Measurements from ENCODE around the gene DEFB125.
"Not testable (repeated sequence)": the region's sequence is repeated elsewhere in the genome, so short reads cannot be mapped to it uniquely, and the experiment has no call there.

Gene DEFB125, protein sequence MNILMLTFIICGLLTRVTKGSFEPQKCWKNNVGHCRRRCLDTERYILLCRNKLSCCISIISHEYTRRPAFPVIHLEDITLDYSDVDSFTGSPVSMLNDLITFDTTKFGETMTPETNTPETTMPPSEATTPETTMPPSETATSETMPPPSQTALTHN

GRCh38 chr20:87401-87800 lies at the start of gene DEFB125:
Gene DEFB125, plus strand, starts transcription at chr20:87672. Its CDS starts 38 bp downstream, at chr20:87710.
- H3K27ac Mint-ChIP-seq = no peak within 1 kb of the TSS
- H3K9me3 Mint-ChIP-seq = no peaks in the 10 kb centered on the region
- no peak for DNase-seq
- CTCF ChIA-PET = no interaction called here
- peaks cover 9% of the 10 kb centered on the region for H3K27me3 Mint-ChIP-seq
- H3K4me3 Mint-ChIP-seq = no peak within 1 kb of the TSS
- no peaks in the 10 kb centered on the region for H3K36me3 Mint-ChIP-seq
- H3K4me1 Mint-ChIP-seq = no peaks in the 10 kb centered on the region

DNA sequence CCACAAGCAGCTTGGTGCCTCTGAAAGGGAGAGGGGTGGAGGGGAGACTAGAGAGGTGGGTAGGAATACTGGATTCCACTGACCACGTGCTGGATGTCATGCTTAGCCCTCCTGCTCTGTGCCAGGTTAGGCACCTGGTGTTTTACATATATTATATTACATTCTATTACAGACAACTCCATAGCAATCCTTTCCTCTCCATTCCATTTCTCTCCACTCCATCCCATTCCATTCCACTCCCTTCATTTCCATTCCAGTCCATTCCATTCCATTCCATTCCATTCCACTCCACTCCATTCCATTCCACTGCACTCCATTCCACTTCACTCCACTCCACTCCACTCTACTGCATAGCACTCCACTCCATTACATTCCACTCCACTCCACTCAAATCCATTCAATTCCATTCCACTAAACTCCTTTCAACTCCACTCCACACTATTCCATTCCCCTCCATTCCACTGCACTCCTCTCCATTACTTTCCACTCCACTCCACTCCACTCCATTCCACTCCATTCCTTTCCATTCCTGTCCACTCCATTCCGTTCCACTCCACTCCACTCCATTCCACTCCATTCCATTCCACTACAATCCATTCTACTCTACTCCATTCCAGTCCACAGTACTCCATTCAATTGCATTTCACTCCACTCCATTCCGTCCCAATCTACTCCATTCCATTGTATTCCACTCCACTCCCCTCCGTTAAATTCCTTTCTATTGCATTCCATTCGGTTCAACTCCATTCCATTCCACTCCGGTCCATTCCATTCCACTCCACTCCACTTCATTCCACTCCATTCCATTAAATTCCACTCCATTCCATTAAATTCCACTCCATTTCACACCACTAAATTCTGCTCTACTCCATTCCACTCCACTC lies 27.2 kb upstream of the DEFB125 start:
- no peak for DNase-seq
- Mint-ChIP-seq H3K36me3 (no peaks in the 10 kb centered on the region), H3K9me3 (no peaks in the 10 kb centered on the region), H3K27me3 (no peaks in the 10 kb centered on the region), H3K4me1 (no peaks in the 10 kb centered on the region), H3K27ac (no peak overlapping the region), H3K4me3 (no peak overlapping the region)
- CTCF ChIA-PET = no interaction called here

DNA sequence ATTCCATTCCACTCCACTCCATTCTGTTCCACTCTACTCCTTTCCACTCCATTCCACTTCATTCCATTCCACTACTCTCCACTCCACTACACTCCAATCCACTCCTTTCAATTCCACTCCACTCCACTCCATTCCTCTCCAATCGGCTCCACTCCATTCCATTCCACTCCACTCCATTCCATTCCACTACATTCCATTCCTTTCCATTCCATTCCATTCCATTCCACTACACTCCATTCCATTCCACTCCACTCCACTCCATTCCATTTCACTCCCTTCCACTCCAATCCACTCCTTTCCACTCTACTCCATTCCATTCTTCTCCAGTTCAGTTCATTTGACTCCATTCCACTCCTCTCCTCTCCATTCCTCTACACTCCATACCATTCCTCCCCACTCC lies 26.2 kb upstream of the DEFB125 start:
- no peak for DNase-seq
- CTCF ChIA-PET = no interaction called here
- Mint-ChIP-seq H3K36me3 (no peaks in the 10 kb centered on the region), H3K27ac (no peak overlapping the region), H3K4me1 (no peaks in the 10 kb centered on the region), H3K27me3 (no peaks in the 10 kb centered on the region), H3K4me3 (no peak overlapping the region), H3K9me3 (no peaks in the 10 kb centered on the region)

DNA sequence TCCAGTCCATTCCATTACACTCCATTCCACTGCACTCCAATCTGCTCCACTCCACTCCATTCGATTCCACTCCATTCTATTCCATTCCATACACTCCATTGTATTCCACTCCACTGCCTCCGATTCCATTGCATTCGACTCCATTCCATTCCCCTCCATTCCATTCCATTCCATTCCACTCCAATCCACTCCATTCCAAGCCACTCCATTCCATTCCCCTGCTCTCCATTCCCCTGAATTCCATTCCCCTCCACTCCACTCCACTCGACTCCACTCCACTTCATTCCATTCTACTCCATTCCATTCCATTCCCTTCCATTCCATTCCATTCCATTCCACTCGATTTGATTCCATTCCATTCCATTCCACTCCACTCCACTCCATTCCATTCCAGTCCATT lies 25.7 kb upstream of the DEFB125 start:
- DNase-seq = no peak
- CTCF ChIA-PET = no interaction called here
- H3K36me3 Mint-ChIP-seq = no peaks in the 10 kb centered on the region
- no peak overlapping the region for H3K27ac Mint-ChIP-seq
- no peaks in the 10 kb centered on the region for H3K4me1 Mint-ChIP-seq
- no peak overlapping the region for H3K4me3 Mint-ChIP-seq
- no peaks in the 10 kb centered on the region for H3K9me3 Mint-ChIP-seq
- no peaks in the 10 kb centered on the region for H3K27me3 Mint-ChIP-seq

DNA sequence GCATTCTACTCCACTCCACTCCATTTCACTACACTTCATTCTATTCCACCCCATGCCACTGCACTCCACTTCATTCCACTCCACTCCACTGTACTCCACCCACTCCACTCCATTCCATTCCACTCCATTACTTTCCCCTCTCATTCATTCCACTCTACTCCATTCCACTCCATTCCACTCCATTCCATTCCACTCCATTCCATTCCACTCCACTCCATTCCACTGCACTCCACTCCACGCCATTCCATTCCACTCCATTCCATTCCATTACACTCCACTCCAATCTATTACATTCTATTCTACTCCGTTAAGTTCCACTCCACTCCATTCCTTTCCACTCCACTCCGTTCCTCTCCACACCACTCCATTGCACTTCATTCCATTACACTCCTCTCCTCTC lies 25.0 kb upstream of the DEFB125 start:
- Mint-ChIP-seq H3K4me3 (no peak overlapping the region), H3K27me3 (no peaks in the 10 kb centered on the region), H3K9me3 (no peaks in the 10 kb centered on the region), H3K27ac (no peak overlapping the region), H3K4me1 (no peaks in the 10 kb centered on the region), H3K36me3 (no peaks in the 10 kb centered on the region)
- no peak for DNase-seq
- CTCF ChIA-PET = no interaction called here

DNA sequence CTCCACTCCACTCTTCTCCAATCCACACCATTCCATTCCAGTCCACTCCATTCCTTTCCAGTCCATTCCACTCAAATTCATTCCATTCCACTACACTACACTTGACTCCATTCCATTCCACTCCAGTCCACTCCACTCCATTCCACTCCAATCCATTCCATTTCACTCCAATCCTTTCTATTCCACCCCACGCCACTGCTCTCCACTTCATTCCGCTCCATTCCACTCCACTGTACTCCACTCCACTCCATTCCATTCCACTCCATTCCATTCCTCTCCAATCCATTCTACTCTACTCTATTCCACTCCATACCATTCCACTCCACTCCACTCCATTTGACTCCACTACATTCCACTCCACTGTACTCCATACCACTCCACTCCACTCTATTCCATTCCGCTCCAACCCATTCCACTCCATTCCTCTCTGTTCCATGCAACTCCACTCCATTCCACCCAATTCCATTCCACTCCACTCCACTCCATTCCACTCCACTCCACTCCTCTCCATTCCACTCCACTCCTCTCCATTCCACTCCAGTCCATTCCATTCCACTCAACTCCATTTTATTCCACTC lies 23.4 kb upstream of the DEFB125 start:
- DNase-seq = no peak
- Mint-ChIP-seq H3K36me3 (no peaks in the 10 kb centered on the region), H3K27me3 (peaks cover 4% of the 10 kb centered on the region), H3K4me1 (no peaks in the 10 kb centered on the region), H3K27ac (no peak overlapping the region), H3K4me3 (no peak overlapping the region), H3K9me3 (no peaks in the 10 kb centered on the region)
- CTCF ChIA-PET = no interaction called here

DNA sequence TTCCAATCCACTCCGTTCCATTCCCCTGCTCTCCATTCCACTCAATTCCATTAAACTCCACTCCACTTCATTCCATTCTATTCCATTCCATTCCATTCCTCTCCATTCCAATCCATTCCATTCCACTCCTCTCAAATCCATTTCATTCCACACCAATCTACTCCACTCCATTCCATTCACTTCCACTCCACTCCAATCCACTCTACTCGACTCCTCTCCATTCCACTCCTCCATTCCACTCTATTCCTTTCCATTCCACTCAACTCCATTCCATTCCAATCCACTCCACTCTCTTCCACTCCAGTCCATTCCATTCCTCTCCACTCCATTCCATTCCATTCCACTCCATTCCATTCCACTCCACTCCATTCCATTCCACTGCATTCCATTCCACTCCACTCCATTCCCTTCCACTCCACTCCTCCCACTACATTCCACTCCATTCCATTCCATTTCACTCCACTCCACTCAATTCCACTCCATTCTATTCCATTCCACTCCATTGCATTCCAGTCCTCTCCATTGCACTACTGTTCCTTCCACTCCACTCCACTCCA lies 22.6 kb upstream of the DEFB125 start:
- peaks cover 6% of the 10 kb centered on the region for H3K27me3 Mint-ChIP-seq
- CTCF ChIA-PET = no interaction called here
- no peak for DNase-seq
- H3K9me3 Mint-ChIP-seq = no peaks in the 10 kb centered on the region
- H3K4me1 Mint-ChIP-seq = no peaks in the 10 kb centered on the region
- H3K4me3 Mint-ChIP-seq = no peak overlapping the region
- H3K36me3 Mint-ChIP-seq = no peaks in the 10 kb centered on the region
- H3K27ac Mint-ChIP-seq = no peak overlapping the region

- no peak for DNase-seq
- no peak overlapping the region for H3K4me3 Mint-ChIP-seq
- no peak overlapping the region for H3K27ac Mint-ChIP-seq
- H3K27me3 Mint-ChIP-seq = peaks cover 17% of the 10 kb centered on the region
- CTCF ChIA-PET = no interaction called here
- H3K4me1 Mint-ChIP-seq = no peaks in the 10 kb centered on the region
- H3K36me3 Mint-ChIP-seq = no peaks in the 10 kb centered on the region
- no peaks in the 10 kb centered on the region for H3K9me3 Mint-ChIP-seq
Observed at GRCh38 chr20:77231-77630, 10.2 kb upstream of the DEFB125 start.

DNA sequence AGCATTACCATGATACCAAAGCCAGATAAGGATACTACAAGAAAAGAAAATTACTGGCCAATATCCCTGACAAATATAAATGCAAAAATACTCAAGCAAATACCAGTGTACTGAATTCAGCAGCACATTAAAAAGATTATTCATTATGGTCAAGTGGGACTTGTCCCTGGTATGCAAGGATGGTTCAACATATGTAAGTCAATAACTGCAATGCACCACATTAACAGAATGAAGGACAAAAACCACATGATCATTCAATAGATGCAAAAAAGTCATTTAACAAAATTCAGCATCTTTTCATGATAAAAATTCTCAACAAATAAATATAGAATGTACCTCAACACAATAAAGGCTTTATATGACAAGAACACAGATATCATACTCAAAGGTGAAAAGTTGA lies 9.1 kb upstream of the DEFB125 start:
- Mint-ChIP-seq H3K36me3 (no peaks in the 10 kb centered on the region), H3K4me3 (no peak overlapping the region), H3K27me3 (peaks cover 17% of the 10 kb centered on the region), H3K9me3 (no peaks in the 10 kb centered on the region), H3K4me1 (no peaks in the 10 kb centered on the region), H3K27ac (no peak overlapping the region)
- CTCF ChIA-PET = no interaction called here
- DNase-seq = no peak

GRCh38 chr20:79565-79964 lies 7.9 kb upstream of the DEFB125 start:
- Mint-ChIP-seq H3K36me3 (no peaks in the 10 kb centered on the region), H3K9me3 (no peaks in the 10 kb centered on the region), H3K4me1 (no peaks in the 10 kb centered on the region), H3K4me3 (no peak overlapping the region), H3K27me3 (peaks cover 17% of the 10 kb centered on the region), H3K27ac (no peak overlapping the region)
- no peak for DNase-seq
- CTCF ChIA-PET = no interaction called here

GRCh38 chr20:90651-91050 lies 3.2 kb downstream of the DEFB125 start:
- no peaks in the 10 kb centered on the region for H3K36me3 Mint-ChIP-seq
- DNase-seq = no peak
- CTCF ChIA-PET = no interaction called here
- H3K4me3 Mint-ChIP-seq = no peak overlapping the region
- no peaks in the 10 kb centered on the region for H3K4me1 Mint-ChIP-seq
- H3K9me3 Mint-ChIP-seq = peaks cover 7% of the 10 kb centered on the region
- peaks cover 14% of the 10 kb centered on the region for H3K27me3 Mint-ChIP-seq
- H3K27ac Mint-ChIP-seq = no peak overlapping the region

DNA sequence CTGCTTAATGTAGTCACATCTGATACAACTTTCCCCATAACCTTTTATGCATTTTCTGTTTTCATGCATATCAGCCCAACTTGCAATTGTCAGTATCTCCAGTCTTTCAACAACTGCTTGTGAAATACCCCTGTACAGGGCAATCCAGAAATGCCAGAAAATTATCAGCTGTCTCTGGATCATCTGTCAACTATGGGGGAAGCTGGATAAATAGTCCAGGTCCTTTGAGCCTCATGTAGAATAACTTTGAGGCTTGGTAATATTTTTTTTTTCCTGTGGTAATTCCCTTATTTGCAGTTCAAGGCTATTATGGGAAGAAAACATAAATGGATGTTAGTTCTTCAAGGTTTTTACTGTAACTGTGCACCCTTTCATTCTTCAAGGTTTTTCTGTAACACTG lies 6.2 kb downstream of the DEFB125 start:
- no peak overlapping the region for H3K4me3 Mint-ChIP-seq
- CTCF ChIA-PET = no interaction called here
- no peaks in the 10 kb centered on the region for H3K4me1 Mint-ChIP-seq
- DNase-seq = no peak
- H3K36me3 Mint-ChIP-seq = no peaks in the 10 kb centered on the region
- H3K27me3 Mint-ChIP-seq = peaks cover 8% of the 10 kb centered on the region
- H3K9me3 Mint-ChIP-seq = peaks cover 14% of the 10 kb centered on the region
- no peak overlapping the region for H3K27ac Mint-ChIP-seq

DNA sequence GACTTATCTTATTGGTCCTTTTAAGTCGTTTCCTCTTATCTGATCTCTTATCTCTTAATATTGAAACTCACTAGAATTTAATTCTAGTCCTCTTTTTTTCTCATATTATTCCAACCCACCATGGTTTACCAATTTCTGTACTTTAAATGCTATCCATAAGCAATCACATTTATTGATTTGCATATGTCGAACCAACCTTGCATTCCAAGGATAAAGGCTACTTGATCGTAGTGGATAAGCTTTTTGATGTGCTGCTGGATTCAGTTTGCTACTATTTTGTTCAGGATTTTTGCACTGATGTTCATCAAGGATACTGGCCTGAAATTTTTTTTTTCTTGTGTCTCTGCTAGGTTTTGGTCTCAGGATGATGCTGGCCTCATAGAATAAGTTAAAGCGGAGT lies 7.7 kb downstream of the DEFB125 start:
- CTCF ChIA-PET = no interaction called here
- Mint-ChIP-seq H3K27ac (no peak overlapping the region), H3K27me3 (peaks cover 8% of the 10 kb centered on the region), H3K4me1 (no peaks in the 10 kb centered on the region), H3K9me3 (peaks cover 14% of the 10 kb centered on the region), H3K4me3 (no peak overlapping the region), H3K36me3 (no peaks in the 10 kb centered on the region)
- DNase-seq = no peak

DNA sequence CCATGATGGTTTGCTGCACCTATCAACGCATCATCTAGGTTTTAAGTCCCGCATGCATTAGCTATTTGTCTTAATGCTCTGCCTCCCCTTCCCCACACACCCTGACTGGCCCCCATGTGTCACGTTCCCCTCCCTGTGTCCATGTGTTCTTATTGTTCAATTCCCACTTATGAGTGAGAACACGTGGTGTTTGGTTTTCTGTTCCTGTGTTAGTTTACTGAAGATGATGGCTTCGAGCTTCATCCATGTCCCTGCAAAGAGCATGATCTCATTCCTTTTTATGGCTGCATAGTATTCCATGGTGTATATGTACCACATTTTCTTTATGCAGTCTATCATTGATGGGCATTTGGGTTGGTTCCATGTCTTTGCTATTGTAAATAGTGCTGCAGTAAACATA lies 10.2 kb downstream of the DEFB125 start:
- H3K36me3 Mint-ChIP-seq, H3K4me3 Mint-ChIP-seq, H3K27me3 Mint-ChIP-seq, H3K4me1 Mint-ChIP-seq, CTCF ChIA-PET, DNase-seq, H3K27ac Mint-ChIP-seq: not testable (repeated sequence)
- H3K9me3 Mint-ChIP-seq = peaks cover 14% of the 10 kb centered on the region

- no peak overlapping the region for H3K4me3 Mint-ChIP-seq
- no peaks in the 10 kb centered on the region for H3K36me3 Mint-ChIP-seq
- no peaks in the 10 kb centered on the region for H3K4me1 Mint-ChIP-seq
- no peak overlapping the region for H3K27ac Mint-ChIP-seq
- CTCF ChIA-PET = interaction anchor here (0.6 kb wide), 1 partner anchor 157 kb away, joined by 3 read pairs; no protein-coding TSS in a partner anchor
- peaks cover 1% of the 10 kb centered on the region for H3K9me3 Mint-ChIP-seq
- no peak for DNase-seq
- peaks cover 25% of the 10 kb centered on the region for H3K27me3 Mint-ChIP-seq
Observed at GRCh38 chr20:101975-102374, 14.5 kb downstream of the DEFB125 start.
